Measurements from ENCODE around the gene SLC7A10. TPM values are rescaled to one million over a fixed set of nuclear protein-coding genes. Genes with fewer than 3 reads are reported as not detected.

SLC7A10 gene
- polyA plus RNA-seq, 1 of the 3 experiments (the other 2 are of a cell fraction) = 0.02 TPM

DNA sequence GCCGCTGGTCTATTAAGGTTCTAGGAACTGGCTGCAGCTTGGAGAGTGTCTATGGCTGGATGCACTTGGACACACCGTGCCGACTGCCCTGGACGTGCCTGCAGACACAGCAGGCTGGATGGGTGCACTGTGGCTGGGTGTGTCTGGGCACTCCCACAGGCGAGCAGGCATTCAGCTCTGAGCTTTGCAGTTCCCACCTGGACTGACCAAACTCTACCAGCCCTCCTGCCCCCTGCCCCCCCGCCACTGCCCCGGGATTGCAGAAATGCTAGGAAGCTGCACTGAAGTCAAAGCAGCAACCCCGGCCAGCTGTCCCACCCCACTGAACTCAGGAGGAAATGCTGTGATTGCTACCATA is 38.5 kb downstream of the SLC7A10 start (continued):
- TF ChIP-seq GABPA (IDR thresholded peaks at IDR 0.05; ENCODE audit: low read depth) (no peak), SMC3 (IDR thresholded peaks at IDR 0.05; ENCODE audit: low read depth, low read length) (no peak), FOXJ3 (CRISPR knock-in tag; IDR thresholded peaks at IDR 0.05) (no peak), MEF2A (IDR thresholded peaks at IDR 0.05; ENCODE audit: borderline replicate concordance, low read depth) (no peak), NRF1 (IDR thresholded peaks at IDR 0.05; ENCODE audit: low read depth, low read length) (no peak), NFIC (IDR thresholded peaks at IDR 0.05; ENCODE audit: borderline replicate concordance) (no peak)

DNA sequence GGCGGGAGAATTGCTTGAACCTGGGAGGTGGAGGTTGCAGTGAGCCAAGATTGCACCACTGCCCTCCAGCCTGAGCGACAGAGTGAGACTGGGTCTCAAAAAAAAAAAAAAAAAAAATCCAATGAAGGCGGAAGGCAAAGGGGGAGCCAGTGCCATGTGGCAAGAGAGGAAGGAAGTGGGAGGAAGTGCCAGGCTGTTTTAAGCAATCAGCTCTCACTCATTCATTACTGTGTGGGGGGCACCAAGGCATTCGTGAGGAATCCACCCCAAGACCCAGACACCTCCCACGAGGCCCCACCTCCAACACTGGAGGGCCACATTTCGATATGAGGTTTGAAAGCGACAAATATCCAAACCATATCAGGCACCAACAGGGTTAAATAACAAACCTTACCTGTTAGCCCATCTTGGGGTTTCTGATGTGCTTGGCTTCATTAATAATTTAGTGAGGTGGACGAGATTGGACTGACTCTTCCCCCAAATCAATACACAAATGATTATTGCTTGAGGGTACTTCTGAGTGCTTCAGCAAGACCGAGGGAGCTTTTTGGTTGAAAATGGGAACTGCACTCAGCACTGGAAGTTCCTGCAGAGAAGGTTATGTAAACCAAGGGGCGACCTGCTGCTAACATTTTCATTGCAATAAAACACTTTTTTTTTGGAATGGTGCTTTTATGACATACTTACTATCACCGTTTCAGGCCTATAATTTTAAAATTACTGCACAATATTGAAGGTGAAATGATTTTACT is 39.0 kb downstream of the SLC7A10 start:
- Histone ChIP-seq H3K9me2 (no peaks in the 10 kb centered on the region), H3K27ac (ENCODE audit: low read depth in 2 of 2, low read length in 1 of 2) (no peak overlapping the region), H3K79me2 (ENCODE audit: insufficient read depth) (no peaks in the 10 kb centered on the region), H4K20me1 (ENCODE audit: insufficient read depth) (no peaks in the 10 kb centered on the region), H3K9ac (no peak overlapping the region), H3K4me1 (ENCODE audit: control insufficient read depth in 1 of 2, insufficient read depth in 2 of 2, low read depth in 1 of 2, low read length in 1 of 2) (peaks cover 0 to 2% of the 10 kb centered on the region in 2 experiments; a peak in 1 of 4 replicates), H3K27me3 (ENCODE audit: insufficient read depth) (no peaks in the 10 kb centered on the region), H3K9me3 (no peaks in the 10 kb centered on the region), H3K36me3 (replicated peaks in 1 of 2; ENCODE audit: control insufficient read depth in 1 of 2, insufficient read depth in 2 of 2, low read length in 1 of 2) (no peaks in the 10 kb centered on the region), H2AFZ (ENCODE audit: low read depth) (no peak overlapping the region), H3F3A (replicated peaks; ENCODE audit: insufficient read depth) (no peaks in the 10 kb centered on the region), H3K4me2 (no peak overlapping the region), H3K4me3 (ENCODE audit: low read depth in 2 of 2, low read length in 1 of 2) (no peak overlapping the region)
- CTCF ChIA-PET = interaction anchor here (0.9 to 6.3 kb wide), 8 partner anchors 10 to 500 kb away, joined by 3 to 157 read pairs (median 4); no protein-coding TSS in a partner anchor
- 69% methylated on average over 10 of the region's 11 CpGs for WGBS (ENCODE audit: low lambda C conversion rate)
- POLR2A ChIA-PET = no interaction called here
- TF ChIP-seq MXI1 (IDR thresholded peaks at IDR 0.05; ENCODE audit: low read depth, low read length) (no peak), GATA2 (CRISPR knock-in tag; IDR thresholded peaks at IDR 0.05) (no peak), POLR2AphosphoS5 (IDR thresholded peaks at IDR 0.05; ENCODE audit: low read depth, low read length) (no peak), NRF1 (IDR thresholded peaks at IDR 0.05; ENCODE audit: low read depth, low read length) (no peak), FOSL2 (IDR thresholded peaks at IDR 0.05; ENCODE audit: borderline replicate concordance, low read depth) (no peak), MEF2A (IDR thresholded peaks at IDR 0.05; ENCODE audit: borderline replicate concordance, low read depth) (no peak), JUND (IDR thresholded peaks at IDR 0.05) (no peak), FOXJ3 (CRISPR knock-in tag; IDR thresholded peaks at IDR 0.05) (no peak), CHD2 (IDR thresholded peaks at IDR 0.05; ENCODE audit: low read length, partially characterized antibody) (no peak), TCF12 (IDR thresholded peaks at IDR 0.05) (no peak), RAD21 (IDR thresholded peaks at IDR 0.05; ENCODE audit: low read length) (no peak), YY1 (IDR thresholded peaks at IDR 0.05; ENCODE audit: low read depth) (no peak), TEAD4 (IDR thresholded peaks at IDR 0.05; ENCODE audit: borderline replicate concordance, insufficient read depth) (no peak)
- TF ChIP-seq, protein P1, sequence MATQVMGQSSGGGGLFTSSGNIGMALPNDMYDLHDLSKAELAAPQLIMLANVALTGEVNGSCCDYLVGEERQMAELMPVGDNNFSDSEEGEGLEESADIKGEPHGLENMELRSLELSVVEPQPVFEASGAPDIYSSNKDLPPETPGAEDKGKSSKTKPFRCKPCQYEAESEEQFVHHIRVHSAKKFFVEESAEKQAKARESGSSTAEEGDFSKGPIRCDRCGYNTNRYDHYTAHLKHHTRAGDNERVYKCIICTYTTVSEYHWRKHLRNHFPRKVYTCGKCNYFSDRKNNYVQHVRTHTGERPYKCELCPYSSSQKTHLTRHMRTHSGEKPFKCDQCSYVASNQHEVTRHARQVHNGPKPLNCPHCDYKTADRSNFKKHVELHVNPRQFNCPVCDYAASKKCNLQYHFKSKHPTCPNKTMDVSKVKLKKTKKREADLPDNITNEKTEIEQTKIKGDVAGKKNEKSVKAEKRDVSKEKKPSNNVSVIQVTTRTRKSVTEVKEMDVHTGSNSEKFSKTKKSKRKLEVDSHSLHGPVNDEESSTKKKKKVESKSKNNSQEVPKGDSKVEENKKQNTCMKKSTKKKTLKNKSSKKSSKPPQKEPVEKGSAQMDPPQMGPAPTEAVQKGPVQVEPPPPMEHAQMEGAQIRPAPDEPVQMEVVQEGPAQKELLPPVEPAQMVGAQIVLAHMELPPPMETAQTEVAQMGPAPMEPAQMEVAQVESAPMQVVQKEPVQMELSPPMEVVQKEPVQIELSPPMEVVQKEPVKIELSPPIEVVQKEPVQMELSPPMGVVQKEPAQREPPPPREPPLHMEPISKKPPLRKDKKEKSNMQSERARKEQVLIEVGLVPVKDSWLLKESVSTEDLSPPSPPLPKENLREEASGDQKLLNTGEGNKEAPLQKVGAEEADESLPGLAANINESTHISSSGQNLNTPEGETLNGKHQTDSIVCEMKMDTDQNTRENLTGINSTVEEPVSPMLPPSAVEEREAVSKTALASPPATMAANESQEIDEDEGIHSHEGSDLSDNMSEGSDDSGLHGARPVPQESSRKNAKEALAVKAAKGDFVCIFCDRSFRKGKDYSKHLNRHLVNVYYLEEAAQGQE (IDR thresholded peaks at IDR 0.05; ENCODE audit: low read depth, low read length) = no peak
- TF ChIP-seq, protein P2, sequence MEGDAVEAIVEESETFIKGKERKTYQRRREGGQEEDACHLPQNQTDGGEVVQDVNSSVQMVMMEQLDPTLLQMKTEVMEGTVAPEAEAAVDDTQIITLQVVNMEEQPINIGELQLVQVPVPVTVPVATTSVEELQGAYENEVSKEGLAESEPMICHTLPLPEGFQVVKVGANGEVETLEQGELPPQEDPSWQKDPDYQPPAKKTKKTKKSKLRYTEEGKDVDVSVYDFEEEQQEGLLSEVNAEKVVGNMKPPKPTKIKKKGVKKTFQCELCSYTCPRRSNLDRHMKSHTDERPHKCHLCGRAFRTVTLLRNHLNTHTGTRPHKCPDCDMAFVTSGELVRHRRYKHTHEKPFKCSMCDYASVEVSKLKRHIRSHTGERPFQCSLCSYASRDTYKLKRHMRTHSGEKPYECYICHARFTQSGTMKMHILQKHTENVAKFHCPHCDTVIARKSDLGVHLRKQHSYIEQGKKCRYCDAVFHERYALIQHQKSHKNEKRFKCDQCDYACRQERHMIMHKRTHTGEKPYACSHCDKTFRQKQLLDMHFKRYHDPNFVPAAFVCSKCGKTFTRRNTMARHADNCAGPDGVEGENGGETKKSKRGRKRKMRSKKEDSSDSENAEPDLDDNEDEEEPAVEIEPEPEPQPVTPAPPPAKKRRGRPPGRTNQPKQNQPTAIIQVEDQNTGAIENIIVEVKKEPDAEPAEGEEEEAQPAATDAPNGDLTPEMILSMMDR (IDR thresholded peaks at IDR 0.05) = no peak
- TF ChIP-seq, protein P3, sequence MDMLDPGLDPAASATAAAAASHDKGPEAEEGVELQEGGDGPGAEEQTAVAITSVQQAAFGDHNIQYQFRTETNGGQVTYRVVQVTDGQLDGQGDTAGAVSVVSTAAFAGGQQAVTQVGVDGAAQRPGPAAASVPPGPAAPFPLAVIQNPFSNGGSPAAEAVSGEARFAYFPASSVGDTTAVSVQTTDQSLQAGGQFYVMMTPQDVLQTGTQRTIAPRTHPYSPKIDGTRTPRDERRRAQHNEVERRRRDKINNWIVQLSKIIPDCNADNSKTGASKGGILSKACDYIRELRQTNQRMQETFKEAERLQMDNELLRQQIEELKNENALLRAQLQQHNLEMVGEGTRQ (IDR thresholded peaks at IDR 0.05; ENCODE audit: borderline replicate concordance, low read depth, low read length) = no peak
- DNase-seq = no peak

Measured in SK-N-SH (cell line).